K562 (cell line): Measurements from ENCODE around the gene WDR86. TPM values are rescaled to one million over a fixed set of nuclear protein-coding genes. Genes with fewer than 3 reads are reported as not detected.

Experiments used
- BRD4 ChIP-seq: fragments of 200-600 bp; sonication (generic); IDR thresholded peaks from 2 replicates; pipeline ENCODE4 v1.6.1; 2017; ENCODE audit warnings: inconsistent platforms
- CREM ChIP-seq: IDR thresholded peaks from 2 replicates; pipeline ENCODE4 v1.6.1; 2014; ENCODE audit warnings: antibody characterized with exemption, low read depth
- ETV1 ChIP-seq: fragments of 450-650 bp; conservative IDR thresholded peaks from 2 replicates; pipeline ENCODE4 v1.6.1; 2016; ENCODE audit warnings: missing genetic modification characterization, control low read depth, low read depth, missing compliant biosample characterization
- ETV5 ChIP-seq: sonication (generic); formaldehyde crosslinking; IDR thresholded peaks from 2 replicates; pipeline ENCODE4 v1.4.0; 2020; ENCODE audit warnings: low read depth, mild to moderate bottlenecking, missing genetic modification reagents
- GTF2F1 ChIP-seq: IDR thresholded peaks from 2 replicates; pipeline ENCODE4 v1.6.1; 2011; ENCODE audit warnings: low read depth, low read length, improper control_type of control experiment
- HNRNPUL1 ChIP-seq: fragments of 200-400 bp; formaldehyde crosslinking; IDR thresholded peaks from 2 replicates; pipeline ENCODE4 v1.6.1; 2017; ENCODE audit warnings: low read length
- JUND ChIP-seq, 2 experiments: IDR thresholded peaks; 2 replicates in 1 of 2; 3 replicates in 1 of 2; pipeline ENCODE4 v1.6.1; 2011; ENCODE audit warnings: borderline replicate concordance in 2 of 2, low read depth in 2 of 2, low read length in 2 of 2, improper control_type of control experiment in 1 of 2, missing biosample characterization in 1 of 2, missing genetic modification characterization in 1 of 2, missing genetic modification reagents in 1 of 2
- KAT7 ChIP-seq: sonication (generic); formaldehyde crosslinking; IDR thresholded peaks from 2 replicates; pipeline ENCODE4 v1.8.0; 2022; ENCODE audit warnings: missing genetic modification reagents, mild to moderate bottlenecking, borderline replicate concordance
- NRF1 ChIP-seq, 2 experiments: fragments of 450-650 bp; IDR thresholded peaks in 1 of 2; conservative IDR thresholded peaks in 1 of 2; 2 replicates each; pipeline ENCODE4 v1.6.1; 2014; ENCODE audit warnings: mild to moderate bottlenecking in 2 of 2
- PPARD ChIP-seq: fragments of 250-450 bp; sonication (Bioruptor Pico); IDR thresholded peaks from 2 replicates; pipeline ENCODE4 v1.8.0; 2022; ENCODE audit warnings: inconsistent platforms, mild to moderate bottlenecking, moderate library complexity
- RNF2 ChIP-seq: sonication (generic); IDR thresholded peaks from 2 replicates; pipeline ENCODE4 v1.6.1; 2016
- SRSF3 ChIP-seq: fragments of 200-400 bp; formaldehyde crosslinking; IDR thresholded peaks from 2 replicates; pipeline ENCODE4 v1.6.1; 2016; ENCODE audit warnings: mild to moderate bottlenecking, low read length, moderate library complexity; ENCODE audit not compliant: insufficient read depth
- TAF9B ChIP-seq: fragments of 450-650 bp; IDR thresholded peaks from 2 replicates; pipeline ENCODE4 v1.6.1; 2018; ENCODE audit warnings: mild to moderate bottlenecking; ENCODE audit not compliant: partially characterized antibody
- TARDBP ChIP-seq: fragments of 450-650 bp; IDR thresholded peaks from 2 replicates; pipeline ENCODE4 v1.6.1; 2016
- TCFL5 ChIP-seq: fragments of 250-450 bp; sonication (Bioruptor Pico); conservative IDR thresholded peaks from 2 replicates; pipeline ENCODE4 v1.6.1; 2021; ENCODE audit warnings: mild to moderate bottlenecking, moderate library complexity, matching md5 sums
- TEAD2 ChIP-seq: fragments of 450-650 bp; IDR thresholded peaks from 2 replicates; pipeline ENCODE4 v1.6.1; 2016; ENCODE audit warnings: missing genetic modification characterization, control low read depth, missing compliant biosample characterization
- TGIF2 ChIP-seq: sonication (generic); formaldehyde crosslinking; IDR thresholded peaks from 2 replicates; pipeline ENCODE4 v1.8.1; 2022; ENCODE audit warnings: mild to moderate bottlenecking, missing genetic modification reagents, moderate library complexity
- YY1 ChIP-seq, 3 experiments: IDR thresholded peaks; 2 replicates each; pipeline ENCODE4 v1.6.1; 2011; ENCODE audit warnings: low read length in 2 of 3, mild to moderate bottlenecking in 2 of 3, moderate library complexity in 2 of 3, borderline replicate concordance in 1 of 3, control low read depth in 1 of 3, low read depth in 1 of 3; ENCODE audit not compliant: insufficient read depth in 3 of 3, insufficient replicate concordance in 2 of 3, control insufficient read depth in 1 of 3, insufficient read length in 1 of 3; ENCODE audit errors: extremely low read depth in 1 of 3
- ZNF133 ChIP-seq: fragments of 250-450 bp; sonication (Bioruptor Pico); IDR thresholded peaks from 2 replicates; pipeline ENCODE4 v1.4.0; 2020; ENCODE audit warnings: mild to moderate bottlenecking
- ZNF263 ChIP-seq: sonication (generic); formaldehyde crosslinking; IDR thresholded peaks from 2 replicates; pipeline ENCODE4 v1.8.0; 2022; ENCODE audit warnings: mild to moderate bottlenecking, missing genetic modification reagents, borderline replicate concordance
- ZNF780A ChIP-seq: fragments of 250-450 bp; sonication (Bioruptor Pico); IDR thresholded peaks from 2 replicates; pipeline ENCODE4 v1.5.0; 2021; ENCODE audit warnings: mild to moderate bottlenecking
- polyA plus RNA-seq, 8 experiments: library from polyadenylated mRNA; depleted of rRNA in 4 of 8; stranded (reverse) in 5 of 8; unstranded in 3 of 8; fragments of >200 nt; fragmentation: Nextera tagmentation in 2 of 8; fragmentation: Illumina TruSeq in 1 of 8; extraction: Ambion mirVana in 2 of 8; extraction: Trizol in 1 of 8; gene quantifications; 2 replicates each; pipeline versions ENCODE4 v1.2.1 to v1.2.3, GENCODE V29; 2011 to 2014; ENCODE audit warnings: inconsistent platforms in 1 of 8, missing spikeins in 1 of 8
- total RNA-seq, 7 experiments: library from RNA; depleted of rRNA in 6 of 7; stranded (reverse); fragments of >200 nt in 6 of 7; fragmentation: Illumina TruSeq in 2 of 7; extraction: Trizol in 2 of 7; gene quantifications; 2 replicates each; pipeline versions ENCODE4 v1.2.1 to v1.2.3, GENCODE V29; 2011 to 2021; ENCODE audit warnings: low replicate concordance in 1 of 7
- TF ChIP-seq, protein P1 (sequence below): sonication (generic); formaldehyde crosslinking; IDR thresholded peaks from 2 replicates; pipeline ENCODE4 v1.8.0; 2022; ENCODE audit warnings: mild to moderate bottlenecking, missing genetic modification reagents, borderline replicate concordance
- TF ChIP-seq, protein P2 (sequence below): sonication (generic); formaldehyde crosslinking; IDR thresholded peaks from 2 replicates; pipeline ENCODE4 v1.8.1; 2023; ENCODE audit warnings: mild to moderate bottlenecking, missing genetic modification reagents

WDR86 gene
- total and polyA plus RNA-seq, 9 of the 15 experiments (the other 6 are each of a cell fraction or from before 2014, with no cell fraction given), result 0.24 TPM; not detected in 8

DNA sequence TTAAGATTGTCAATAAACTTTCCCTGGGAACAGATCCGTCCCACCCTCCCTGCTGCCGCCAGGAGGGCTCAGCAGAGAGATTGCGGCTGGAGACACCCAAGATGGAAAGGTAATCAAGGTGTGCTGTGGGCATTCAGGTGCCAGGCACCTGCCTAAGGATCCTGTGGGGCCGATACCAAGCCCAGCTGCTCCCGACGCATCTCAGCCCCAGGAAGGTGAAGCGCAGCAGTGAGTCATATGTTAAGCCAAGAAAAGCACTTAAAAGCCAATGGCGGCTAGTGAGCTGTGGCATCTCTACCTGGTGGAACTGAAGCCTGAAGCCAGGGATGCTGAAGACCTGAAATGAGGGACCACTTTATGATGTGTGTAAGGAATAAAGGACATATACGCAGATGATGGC, 6.1 kb downstream of the WDR86 start (continued):
- peak in 2 of 3 experiments; percentile 42 to 79 for TF ChIP-seq YY1 (IDR thresholded peaks at IDR 0.05; ENCODE audit: borderline replicate concordance in 1 of 3, control insufficient read depth in 1 of 3, extremely low read depth in 1 of 3, insufficient read depth in 3 of 3, insufficient read length in 1 of 3, insufficient replicate concordance in 2 of 3, low read depth in 1 of 3, low read length in 2 of 3)
- TF ChIP-seq, protein P1, sequence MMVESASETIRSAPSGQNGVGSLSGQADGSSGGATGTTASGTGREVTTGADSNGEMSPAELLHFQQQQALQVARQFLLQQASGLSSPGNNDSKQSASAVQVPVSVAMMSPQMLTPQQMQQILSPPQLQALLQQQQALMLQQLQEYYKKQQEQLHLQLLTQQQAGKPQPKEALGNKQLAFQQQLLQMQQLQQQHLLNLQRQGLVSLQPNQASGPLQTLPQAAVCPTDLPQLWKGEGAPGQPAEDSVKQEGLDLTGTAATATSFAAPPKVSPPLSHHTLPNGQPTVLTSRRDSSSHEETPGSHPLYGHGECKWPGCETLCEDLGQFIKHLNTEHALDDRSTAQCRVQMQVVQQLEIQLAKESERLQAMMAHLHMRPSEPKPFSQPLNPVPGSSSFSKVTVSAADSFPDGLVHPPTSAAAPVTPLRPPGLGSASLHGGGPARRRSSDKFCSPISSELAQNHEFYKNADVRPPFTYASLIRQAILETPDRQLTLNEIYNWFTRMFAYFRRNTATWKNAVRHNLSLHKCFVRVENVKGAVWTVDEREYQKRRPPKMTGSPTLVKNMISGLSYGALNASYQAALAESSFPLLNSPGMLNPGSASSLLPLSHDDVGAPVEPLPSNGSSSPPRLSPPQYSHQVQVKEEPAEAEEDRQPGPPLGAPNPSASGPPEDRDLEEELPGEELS (CRISPR knock-in tag), result no peak
- no peak for TF ChIP-seq ZNF133 (CRISPR knock-in tag)
- no peak for TF ChIP-seq BRD4
- no peak for TF ChIP-seq CREM
- no peak for TF ChIP-seq ZNF780A (CRISPR knock-in tag)
- TF ChIP-seq GTF2F1, result no peak
- peak; percentile 30; the same call in 1 of the 2 replicates for TF ChIP-seq KAT7 (CRISPR knock-in tag)
- TF ChIP-seq, protein P2, sequence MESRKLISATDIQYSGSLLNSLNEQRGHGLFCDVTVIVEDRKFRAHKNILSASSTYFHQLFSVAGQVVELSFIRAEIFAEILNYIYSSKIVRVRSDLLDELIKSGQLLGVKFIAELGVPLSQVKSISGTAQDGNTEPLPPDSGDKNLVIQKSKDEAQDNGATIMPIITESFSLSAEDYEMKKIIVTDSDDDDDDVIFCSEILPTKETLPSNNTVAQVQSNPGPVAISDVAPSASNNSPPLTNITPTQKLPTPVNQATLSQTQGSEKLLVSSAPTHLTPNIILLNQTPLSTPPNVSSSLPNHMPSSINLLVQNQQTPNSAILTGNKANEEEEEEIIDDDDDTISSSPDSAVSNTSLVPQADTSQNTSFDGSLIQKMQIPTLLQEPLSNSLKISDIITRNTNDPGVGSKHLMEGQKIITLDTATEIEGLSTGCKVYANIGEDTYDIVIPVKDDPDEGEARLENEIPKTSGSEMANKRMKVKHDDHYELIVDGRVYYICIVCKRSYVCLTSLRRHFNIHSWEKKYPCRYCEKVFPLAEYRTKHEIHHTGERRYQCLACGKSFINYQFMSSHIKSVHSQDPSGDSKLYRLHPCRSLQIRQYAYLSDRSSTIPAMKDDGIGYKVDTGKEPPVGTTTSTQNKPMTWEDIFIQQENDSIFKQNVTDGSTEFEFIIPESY (CRISPR knock-in tag), result peak; percentile 46; the same call in 1 of the 2 replicates
- 0 out of 4 replicates have a peak, but pooled peaks of 1 of the 2 experiments have one; percentile 19 for TF ChIP-seq NRF1 (conservative IDR thresholded peaks at IDR 0.05 in 1 of 2, IDR thresholded peaks at IDR 0.05 in 1 of 2)
- no peak for TF ChIP-seq RNF2
- TF ChIP-seq JUND (IDR thresholded peaks at IDR 0.05; ENCODE audit: borderline replicate concordance, low read depth, low read length), result peak; percentile 42; the same call in 1 of the 2 replicates
- TF ChIP-seq JUND (tag; IDR thresholded peaks at IDR 0.05; ENCODE audit: borderline replicate concordance, low read depth, low read length), result no peak
- TF ChIP-seq ETV1 (tag), result no peak
- TF ChIP-seq SRSF3, result no peak
- no peak for TF ChIP-seq TEAD2 (tag)
- TF ChIP-seq ZNF263 (CRISPR knock-in tag), result no peak
- TF ChIP-seq TCFL5 (CRISPR knock-in tag), result no peak
- no peak for TF ChIP-seq TARDBP
- no peak for TF ChIP-seq PPARD (CRISPR knock-in tag)
- TF ChIP-seq TAF9B, result no peak
- TF ChIP-seq ETV5, result 0 out of 2 replicates have a peak, but pooled peaks have one; percentile 40
- TF ChIP-seq TGIF2 (CRISPR knock-in tag), result no peak
- TF ChIP-seq HNRNPUL1, result no peak
